HCT116 (cell line): ENCODE data around the gene NLN. TPM values are rescaled to one million over a fixed set of nuclear protein-coding genes. Genes with fewer than 3 reads are reported as not detected.

ENCODE experiments used
- ATAC-seq: fragments of 200-7000 bp; cut with Tn5 transposase; 2 replicates; pipeline ENCODE4 v1.9.1; 2020; ENCODE audit warnings: mild to moderate bottlenecking, moderate library complexity
- BruUV-seq: library from RNA; stranded (reverse); fragments of 400-500 nt; replicated peaks from 2 replicates; lab custom pipeline; 2021; lab: Mats Ljungman, UMichigan
- CTCF ChIA-PET: fragments of 300-600 bp; sonication (Branson Sonifier 250); formaldehyde crosslinking; loops from one replicate; lab custom pipeline; 2021; ENCODE audit warnings: antibody characterized with exemption; lab: Charles Lee
- POLR2A ChIA-PET: fragments of 300-600, 350-600 bp; sonication (Branson Sonifier 250); formaldehyde crosslinking; loops from one replicate; lab custom pipeline; 2021; ENCODE audit warnings: antibody characterized with exemption; lab: Charles Lee
- RAD21 ChIA-PET, 2 experiments: fragments of 300-600 bp; sonication (Branson Sonifier 250); formaldehyde crosslinking; loops; one replicate each; lab custom pipeline; 2023; ENCODE audit warnings: low total read pairs in 2 of 2; ENCODE audit not compliant: uncharacterized antibody in 2 of 2, unreplicated experiment in 2 of 2, low non-redundant PET in 1 of 2; lab: Charles Lee
- DNase-seq: peaks from one replicate; pipeline ENCODE4 v3.0.0-alpha.2; 2010; ENCODE audit warnings: low read depth, low spot score
- H2AFZ ChIP-seq: fragments of 200-600 bp; shearing (Covaris generic), sonication (generic); 2 replicates; pipeline ENCODE4 v1.6.1; 2017; ENCODE audit warnings: low read depth, mixed run types, mixed read lengths, antibody characterized with exemption, low read length; ENCODE audit not compliant: poor library complexity, severe bottlenecking
- H3K27ac ChIP-seq: 2 replicates; pipeline ENCODE4 v1.5.1; 2012; ENCODE audit warnings: low read depth, low read length
- H3K27me3 ChIP-seq: fragments of 200-600 bp; sonication (generic); 2 replicates; pipeline ENCODE4 v1.6.1; 2016; ENCODE audit warnings: mixed run types, low read length, mixed read lengths; ENCODE audit not compliant: insufficient read depth
- H3K36me3 ChIP-seq, 2 experiments: fragments of 200-500 bp in 1 of 2; fragments of 200-600 bp in 1 of 2; sonication (Bioruptor generic) in 1 of 2; sonication (generic) in 1 of 2; 2 replicates each; pipeline versions ENCODE4 v1.5.1 to v1.6.1; 2014 to 2016; ENCODE audit warnings: low read length in 2 of 2, inconsistent platforms in 1 of 2, mixed read lengths in 1 of 2, mixed run types in 1 of 2; ENCODE audit not compliant: insufficient read depth in 2 of 2, control insufficient read depth in 1 of 2
- H3K4me1 ChIP-seq, 2 experiments: fragments of 200-600 bp in 1 of 2; sonication (generic) in 1 of 2; 2 replicates each; pipeline versions ENCODE4 v1.5.1 to v1.6.1; 2012 to 2017; ENCODE audit warnings: low read length in 2 of 2, inconsistent platforms in 1 of 2, mild to moderate bottlenecking in 1 of 2, mixed read lengths in 1 of 2, mixed run types in 1 of 2, moderate library complexity in 1 of 2; ENCODE audit not compliant: insufficient read depth in 2 of 2, control insufficient read depth in 1 of 2
- H3K4me2 ChIP-seq: fragments of 200-600 bp; sonication (generic); 2 replicates; pipeline ENCODE4 v1.6.1; 2017; ENCODE audit warnings: mixed run types, low read length, mixed read lengths
- H3K4me3 ChIP-seq, 2 experiments: fragments of 200-600 bp in 1 of 2; sonication (generic) in 1 of 2; replicated peaks in 1 of 2; 2 replicates each; pipeline ENCODE4 v1.5.1; 2011 to 2016; ENCODE audit warnings: low read length in 2 of 2, control low read depth in 1 of 2, low read depth in 1 of 2, mild to moderate bottlenecking in 1 of 2, mixed read lengths in 1 of 2, mixed run types in 1 of 2
- H3K79me2 ChIP-seq: fragments of 200-600 bp; sonication (generic); 2 replicates; pipeline ENCODE4 v1.6.1; 2017; ENCODE audit warnings: mild to moderate bottlenecking, mixed run types, low read length, moderate library complexity, mixed read lengths; ENCODE audit not compliant: insufficient read depth
- H3K9ac ChIP-seq: fragments of 200-600 bp; sonication (generic); 2 replicates; pipeline ENCODE4 v1.6.1; 2016; ENCODE audit warnings: low read length, mixed read lengths
- H3K9me2 ChIP-seq: fragments of 200-600 bp; sonication (generic), shearing (Covaris generic); 2 replicates; pipeline ENCODE4 v1.6.1; 2017; ENCODE audit warnings: mixed run types, mild to moderate bottlenecking, moderate library complexity; ENCODE audit not compliant: insufficient read depth
- H3K9me3 ChIP-seq, 2 experiments: fragments of 200-500 bp in 1 of 2; fragments of 200-600 bp in 1 of 2; sonication (Bioruptor generic) in 1 of 2; sonication (generic) in 1 of 2; 2 replicates each; pipeline ENCODE4 v1.6.1; 2014 to 2017; ENCODE audit warnings: low read length in 2 of 2, mixed read lengths in 2 of 2, inconsistent platforms in 1 of 2, low read depth in 1 of 2, mild to moderate bottlenecking in 1 of 2, mixed run types in 1 of 2, moderate library complexity in 1 of 2; ENCODE audit not compliant: control insufficient read depth in 1 of 2, insufficient read depth in 1 of 2
- H4K20me1 ChIP-seq: fragments of 200-600 bp; sonication (generic), shearing (Covaris generic); 2 replicates; pipeline ENCODE4 v1.6.1; 2017; ENCODE audit warnings: mixed run types, mild to moderate bottlenecking, moderate library complexity; ENCODE audit not compliant: insufficient read depth
- ATF3 ChIP-seq: IDR thresholded peaks from 2 replicates; pipeline ENCODE4 v1.6.1; 2012
- CBX3 ChIP-seq: IDR thresholded peaks from 2 replicates; pipeline ENCODE4 v1.6.1; 2012; ENCODE audit warnings: low read depth
- EGR1 ChIP-seq: IDR thresholded peaks from 2 replicates; pipeline ENCODE4 v1.6.1; 2012; ENCODE audit warnings: low read depth
- ELF1 ChIP-seq: IDR thresholded peaks from 2 replicates; pipeline ENCODE4 v1.6.1; 2012; ENCODE audit warnings: low read depth, borderline replicate concordance
- EZH2phosphoT487 ChIP-seq: fragments of 200-600 bp; IDR thresholded peaks from 2 replicates; pipeline ENCODE4 v1.6.1; 2018; ENCODE audit warnings: antibody characterized with exemption, borderline replicate concordance
- FOSL1 ChIP-seq: IDR thresholded peaks from 2 replicates; pipeline ENCODE4 v1.6.1; 2012; ENCODE audit warnings: low read depth
- POLR2A ChIP-seq: IDR thresholded peaks from 2 replicates; pipeline ENCODE4 v1.7.0; 2011; ENCODE audit warnings: borderline replicate concordance; ENCODE audit not compliant: insufficient read depth, insufficient read length; ENCODE audit errors: extremely low read depth
- POLR2AphosphoS5 ChIP-seq: IDR thresholded peaks from 2 replicates; pipeline ENCODE4 v1.6.1; 2011; ENCODE audit warnings: mild to moderate bottlenecking, low read depth, low read length, moderate library complexity
- RAD21 ChIP-seq: IDR thresholded peaks from 2 replicates; pipeline ENCODE4 v1.6.1; 2012; ENCODE audit warnings: low read depth, mild to moderate bottlenecking
- SIN3A ChIP-seq: IDR thresholded peaks from 2 replicates; pipeline ENCODE4 v1.6.1; 2012; ENCODE audit warnings: low read depth
- SP1 ChIP-seq: IDR thresholded peaks from 2 replicates; pipeline ENCODE4 v1.6.1; 2012; ENCODE audit warnings: low read depth
- SRF ChIP-seq: IDR thresholded peaks from 2 replicates; pipeline ENCODE4 v1.6.1; 2012; ENCODE audit warnings: low read depth
- TCF7L2 ChIP-seq: IDR thresholded peaks from 2 replicates; pipeline ENCODE4 v1.7.0; 2011; ENCODE audit warnings: borderline replicate concordance, inconsistent platforms; ENCODE audit not compliant: insufficient read depth, insufficient read length; ENCODE audit errors: extremely low read depth
- YY1 ChIP-seq: IDR thresholded peaks from 2 replicates; pipeline ENCODE4 v1.6.1; 2011; ENCODE audit warnings: low read length, low read depth, moderate library complexity, mild to moderate bottlenecking; ENCODE audit not compliant: insufficient replicate concordance; ENCODE audit errors: extremely low read depth
- ZBTB33 ChIP-seq: IDR thresholded peaks from 2 replicates; pipeline ENCODE4 v1.6.1; 2011; ENCODE audit warnings: mild to moderate bottlenecking, low read length, moderate library complexity; ENCODE audit not compliant: insufficient replicate concordance; ENCODE audit errors: extremely low read depth
- ZFX ChIP-seq: fragments of 450-650 bp; IDR thresholded peaks from 2 replicates; pipeline ENCODE4 v1.6.1; 2017
- intact Hi-C: fragments of 100-400 bp; cut with micrococcal nuclease; formaldehyde crosslinking; loops from 2 replicates; pipeline ENCODE4 v1.10.0; 2022
- total RNA-seq: library from RNA; stranded (reverse); gene quantifications from one replicate; pipeline ENCODE4 v1.2.1, GENCODE V29; 2021; ENCODE audit not compliant: unreplicated experiment
- TF ChIP-seq, protein P1 (sequence below): IDR thresholded peaks from 2 replicates; pipeline ENCODE4 v1.6.1; 2012

The NLN gene
- total RNA-seq, 1 experiment from 2014 or later = 67.6 TPM

GRCh38 chr5:65704621-65705239 lies 17.3 kb upstream of the NLN start:
- H3K79me2 ChIP-seq = no peaks in the 10 kb centered on the region
- DNase-seq (no peak), ATAC-seq (no peak)
- H3K27me3 ChIP-seq = no peaks in the 10 kb centered on the region
- no peaks in the 10 kb centered on the region for H3K4me1 ChIP-seq
- H3K36me3 ChIP-seq = no peaks in the 10 kb centered on the region
- H3K9ac ChIP-seq = no peak overlapping the region
- BruUV-seq = no TSS peak
- CTCF ChIA-PET = no interaction called here
- H3K27ac ChIP-seq = no peak overlapping the region
- no peaks in the 10 kb centered on the region for H3K9me3 ChIP-seq
- RAD21 ChIA-PET = no interaction called here
- TF ChIP-seq EGR1 = no peak
- no peak for TF ChIP-seq EZH2phosphoT487
- TF ChIP-seq ZBTB33 = no peak
- H4K20me1 ChIP-seq = no peaks in the 10 kb centered on the region
- H2AFZ ChIP-seq = no peak overlapping the region
- H3K4me2 ChIP-seq = no peak overlapping the region
- intact Hi-C loops = no loop called here
- H3K4me3 ChIP-seq = no peak overlapping the region
- POLR2A ChIA-PET = no interaction called here
- no peaks in the 10 kb centered on the region for H3K9me2 ChIP-seq

- Histone ChIP-seq H3K4me1 (no peaks in the 10 kb centered on the region), H3K27me3 (no peaks in the 10 kb centered on the region), H4K20me1 (no peaks in the 10 kb centered on the region), H3K36me3 (peaks cover 0 to 2% of the 10 kb centered on the region in 2 experiments; a peak in 1 of 4 replicates), H3K27ac (no peak overlapping the region), H3K4me3 (no peak overlapping the region), H3K4me2 (no peak overlapping the region), H2AFZ (no peak overlapping the region), H3K9me2 (no peaks in the 10 kb centered on the region), H3K79me2 (no peaks in the 10 kb centered on the region), H3K9me3 (no peaks in the 10 kb centered on the region), H3K9ac (no peak overlapping the region)
- no peak for ATAC-seq
- ChIA-PET POLR2A (no interaction called here), CTCF (no interaction called here), RAD21 (no interaction called here)
- no TSS peak for BruUV-seq
- intact Hi-C loops = no loop called here
- DNase-seq = no peak
- TF ChIP-seq FOSL1 = no peak
- no peak for TF ChIP-seq ZBTB33
- TF ChIP-seq ATF3 = no peak
- TF ChIP-seq POLR2A = no peak
- TF ChIP-seq SP1 = no peak
- no peak for TF ChIP-seq SIN3A
- TF ChIP-seq CBX3 = no peak
- no peak for TF ChIP-seq SRF
- TF ChIP-seq ZFX = no peak
- TF ChIP-seq, protein P1, sequence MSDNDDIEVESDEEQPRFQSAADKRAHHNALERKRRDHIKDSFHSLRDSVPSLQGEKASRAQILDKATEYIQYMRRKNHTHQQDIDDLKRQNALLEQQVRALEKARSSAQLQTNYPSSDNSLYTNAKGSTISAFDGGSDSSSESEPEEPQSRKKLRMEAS = no peak
- TF ChIP-seq RAD21 = no peak
- TF ChIP-seq TCF7L2 = no peak
- TF ChIP-seq POLR2AphosphoS5 = no peak
- no peak for TF ChIP-seq YY1
- no peak for TF ChIP-seq ELF1
These were observed 14.3 kb upstream of the NLN start for GRCh38 chr5:65707663-65708062.
